PC-3 (cell line): ENCODE results near the gene PDHB.

Experiments
- CTCF ChIP-seq: fragments of 300-600 bp; sonication (generic); conservative IDR thresholded peaks from 2 replicates; pipeline ENCODE4 v1.5.1; 2017; ENCODE audit warnings: antibody characterized with exemption, low read depth, mild to moderate bottlenecking, low read length
- EZH2phosphoT487 ChIP-seq: fragments of 300-600 bp; sonication (generic); IDR thresholded peaks from 2 replicates; pipeline ENCODE4 v1.6.1; 2018; ENCODE audit warnings: mild to moderate bottlenecking, antibody characterized with exemption, low read length, borderline replicate concordance

DNA sequence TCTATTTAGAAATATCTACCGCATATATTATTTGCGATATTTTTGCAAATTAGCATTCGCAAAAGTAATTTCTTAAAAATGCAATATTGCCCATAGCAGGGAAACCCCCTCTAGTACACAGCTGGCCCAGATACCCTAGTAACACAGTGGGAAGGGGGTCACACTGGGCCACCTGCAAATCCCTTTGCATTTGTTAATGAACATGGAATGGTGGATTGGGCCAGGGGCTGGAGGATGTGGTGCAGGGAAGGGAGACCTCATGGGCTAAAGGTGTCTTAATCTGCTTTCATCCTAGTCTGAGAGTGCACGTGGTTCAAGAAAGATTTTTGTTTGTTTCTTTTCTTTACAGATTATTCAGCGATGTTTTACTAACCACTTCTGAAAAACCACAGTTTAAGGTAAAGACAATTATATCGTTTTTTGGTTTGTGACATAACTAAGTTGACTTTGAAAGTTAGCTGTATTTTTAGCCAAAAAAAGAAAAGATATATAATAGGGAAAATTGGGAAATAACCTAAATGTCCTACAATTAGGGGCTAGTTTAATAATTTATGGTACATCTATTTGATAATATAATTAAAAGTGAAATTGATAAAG lies 30.0 kb downstream of the PDHB start:
- TF ChIP-seq CTCF, result no peak
- no peak for TF ChIP-seq EZH2phosphoT487
